HG03558 (cell line): ENCODE data around the gene SMYD3.
A peak's percentile ranks its signal among the peaks of the same experiment; 100 is the strongest.

ENCODE experiments used
- ATAC-seq: cut with Tn5 transposase; IDR thresholded peaks from one replicate; pipeline ENCODE4 v1.9.1; 2021; ENCODE audit warnings: moderate number of reproducible peaks; ENCODE audit not compliant: unreplicated experiment; ENCODE audit errors: extremely low read depth

SMYD3 gene

DNA sequence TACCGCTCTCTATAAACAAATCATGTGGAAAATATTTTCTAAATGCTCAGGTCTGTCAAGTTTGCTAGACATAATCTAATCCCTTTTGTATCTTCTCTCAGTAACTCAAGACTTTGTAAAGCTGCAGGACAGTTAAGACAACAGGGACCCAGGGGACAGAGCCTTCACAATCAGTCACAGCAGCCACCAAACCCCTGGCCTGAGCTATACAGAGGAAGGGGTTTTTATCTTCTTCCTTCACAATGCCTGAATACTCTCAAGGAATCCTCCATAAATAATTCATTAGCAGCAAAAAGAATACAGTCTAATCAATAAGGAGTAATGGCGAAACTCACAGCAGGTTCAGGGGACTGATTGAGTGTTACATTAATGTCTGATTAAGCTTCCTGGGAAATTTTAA, 368.3 kb downstream of the SMYD3 start:
- ATAC-seq: no peak

- no peak for ATAC-seq
Observed at GRCh38 chr1:246136477-246136876, 370.6 kb downstream of the SMYD3 start.

DNA sequence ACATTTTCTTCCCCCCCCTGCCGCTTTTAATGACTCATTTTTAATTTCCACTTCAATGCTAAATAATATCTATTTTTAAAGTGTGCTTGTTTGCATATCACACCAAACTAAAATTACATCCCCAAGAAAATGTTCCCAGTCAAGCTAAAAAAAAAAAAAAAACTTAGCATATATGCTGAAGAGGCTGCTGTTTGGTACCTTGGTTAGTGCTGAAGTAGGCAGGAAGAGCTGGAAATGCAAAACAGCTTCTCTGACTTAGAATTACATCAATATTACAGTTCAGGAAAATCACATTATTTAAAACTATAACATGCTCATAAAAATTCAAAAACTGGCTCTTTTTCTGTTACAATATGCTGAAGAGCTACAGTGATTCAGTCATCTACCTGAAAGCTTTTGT, 372.3 kb downstream of the SMYD3 start:
- ATAC-seq: no peak

DNA sequence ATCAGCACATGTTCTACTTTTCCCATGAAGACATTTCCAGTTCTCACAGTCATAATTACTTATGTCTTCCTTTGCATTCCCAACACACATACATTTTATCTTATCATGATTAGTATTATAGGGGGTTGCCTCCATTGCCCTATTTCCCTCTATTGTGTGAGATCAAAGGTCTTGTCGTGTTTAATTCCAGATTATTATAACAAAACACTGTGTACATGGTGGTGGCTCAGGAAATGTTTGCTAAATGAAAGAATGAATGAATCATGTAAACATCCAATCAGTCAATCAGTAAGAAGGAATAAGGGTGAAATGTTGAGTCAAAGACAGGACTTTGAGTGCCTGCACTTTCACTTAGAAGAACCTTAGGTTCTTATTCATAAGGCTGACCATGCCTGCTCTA, 376.0 kb downstream of the SMYD3 start:
- ATAC-seq: no peak

- ATAC-seq: peak; percentile 43
Observed at GRCh38 chr1:246128494-246129069, 378.5 kb downstream of the SMYD3 start.

- no peak for ATAC-seq
Observed at GRCh38 chr1:246126580-246126979, 380.5 kb downstream of the SMYD3 start.

DNA sequence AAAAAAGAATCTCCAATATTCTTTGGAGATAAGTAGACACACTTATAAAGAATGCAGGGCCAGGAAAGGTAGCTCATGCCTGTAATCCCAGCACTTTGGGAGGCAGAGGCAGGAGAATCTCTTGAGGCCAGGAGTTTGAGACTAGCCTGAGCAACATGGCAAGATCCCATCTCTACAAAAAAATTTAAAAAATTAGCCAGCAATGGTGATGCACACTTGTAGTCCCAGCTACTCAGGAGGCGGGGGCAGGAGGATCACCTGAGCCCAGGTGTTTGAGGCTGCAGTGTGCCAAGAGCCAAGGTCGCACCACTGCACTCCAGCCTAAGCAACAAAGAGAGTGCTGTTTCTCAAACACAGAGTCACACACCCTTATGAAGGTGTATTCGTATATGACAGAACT, 385.0 kb downstream of the SMYD3 start:
- no peak for ATAC-seq

DNA sequence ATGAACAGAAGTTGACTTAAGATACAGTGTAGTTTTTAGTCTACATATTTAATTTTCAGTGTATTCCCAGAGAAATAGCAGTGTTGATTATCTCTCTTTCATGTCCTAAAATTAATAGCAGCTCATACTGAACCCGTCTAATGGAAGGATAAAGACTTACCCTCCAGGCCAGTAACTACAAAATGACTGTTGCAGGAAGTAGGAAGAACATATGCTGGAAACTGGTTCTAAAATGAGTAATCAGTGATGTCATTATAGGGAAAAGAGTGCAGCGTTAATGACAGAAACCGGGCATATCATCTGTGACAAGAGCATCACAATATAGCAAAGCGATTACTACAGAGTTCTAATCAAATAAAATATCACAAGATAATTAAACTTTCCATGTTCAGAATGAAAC, 385.5 kb downstream of the SMYD3 start:
- ATAC-seq: no peak

- ATAC-seq: peak; percentile 74
Observed at GRCh38 chr1:246117066-246117791, 389.9 kb downstream of the SMYD3 start.

GRCh38 chr1:246114369-246114768, 392.7 kb downstream of the SMYD3 start:
- ATAC-seq: no peak

- ATAC-seq: no peak
Observed at GRCh38 chr1:246113555-246114095, 393.5 kb downstream of the SMYD3 start.

DNA sequence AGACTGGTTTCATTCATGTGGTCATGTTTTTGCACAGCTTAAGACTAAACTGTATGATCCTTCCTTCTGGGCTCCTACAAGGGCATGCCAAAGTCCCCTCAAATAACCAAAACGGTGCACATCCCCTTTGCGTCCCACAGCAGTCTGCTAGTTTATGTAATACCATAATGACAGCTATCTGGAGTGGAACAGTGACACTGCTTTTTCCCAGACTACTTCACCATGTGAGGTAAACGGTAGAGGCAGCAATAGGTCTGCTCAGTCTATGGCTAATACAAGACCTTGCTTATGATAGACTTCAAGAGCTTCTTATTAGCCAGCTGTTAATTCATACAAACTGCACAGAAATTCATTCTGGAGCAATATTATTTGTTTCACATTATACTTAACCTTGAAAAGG, 395.5 kb downstream of the SMYD3 start:
- ATAC-seq: no peak

GRCh38 chr1:246110343-246111219, 396.5 kb downstream of the SMYD3 start:
- no peak for ATAC-seq

DNA sequence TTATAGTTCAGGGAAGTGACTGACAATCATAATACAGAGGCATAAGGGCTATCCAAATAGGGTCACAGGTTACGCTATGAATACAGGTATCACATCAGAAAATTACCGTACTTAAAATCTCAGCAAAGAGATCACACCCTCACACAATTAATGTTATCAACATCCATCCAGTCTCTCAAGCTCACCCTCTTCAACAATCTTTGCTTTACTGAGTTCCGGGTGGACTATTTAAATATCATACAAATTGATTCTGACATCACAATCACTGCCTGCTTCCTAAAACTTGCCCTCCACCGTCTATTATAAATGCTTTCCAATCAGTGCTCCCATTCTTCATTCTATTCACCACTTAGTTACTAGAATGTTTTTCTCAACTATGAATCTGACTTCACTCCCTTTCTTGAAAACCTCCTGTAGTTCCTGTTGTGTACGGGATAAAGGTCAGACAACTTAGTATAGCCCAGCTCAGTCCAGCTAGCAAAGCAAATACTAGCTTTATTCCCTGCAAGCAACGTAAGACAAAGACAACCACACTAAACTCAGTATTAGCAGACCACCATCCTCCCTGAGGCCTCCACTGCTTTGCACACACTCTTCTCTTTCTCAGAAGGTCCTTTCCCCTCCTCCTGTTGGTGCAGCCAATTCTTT, 398.7 kb downstream of the SMYD3 start:
- ATAC-seq: no peak

GRCh38 chr1:246107516-246108277, 399.4 kb downstream of the SMYD3 start:
- ATAC-seq: no peak

GRCh38 chr1:246106342-246106763, 400.7 kb downstream of the SMYD3 start:
- ATAC-seq: no peak

- no peak for ATAC-seq
Observed at GRCh38 chr1:246104927-246105326, 402.2 kb downstream of the SMYD3 start.

DNA sequence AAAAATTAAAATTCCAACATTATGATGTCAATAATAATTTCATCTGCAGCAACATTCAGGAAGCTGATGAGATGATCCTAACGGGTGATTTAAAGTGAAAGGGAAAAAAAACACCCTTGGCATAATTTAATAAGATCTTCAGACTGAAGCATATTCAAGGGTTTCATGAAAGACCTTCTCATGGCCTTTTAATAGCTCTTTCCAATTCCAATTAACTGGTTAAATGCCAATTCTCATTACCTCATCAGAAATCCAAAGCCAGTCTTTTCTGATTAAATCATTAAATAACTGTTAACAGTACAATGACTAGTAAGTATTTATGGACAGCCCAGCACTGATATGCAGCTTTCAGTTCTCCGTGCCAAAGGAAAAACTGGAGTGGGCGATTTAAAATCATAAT, 407.5 kb downstream of the SMYD3 start:
- no peak for ATAC-seq

DNA sequence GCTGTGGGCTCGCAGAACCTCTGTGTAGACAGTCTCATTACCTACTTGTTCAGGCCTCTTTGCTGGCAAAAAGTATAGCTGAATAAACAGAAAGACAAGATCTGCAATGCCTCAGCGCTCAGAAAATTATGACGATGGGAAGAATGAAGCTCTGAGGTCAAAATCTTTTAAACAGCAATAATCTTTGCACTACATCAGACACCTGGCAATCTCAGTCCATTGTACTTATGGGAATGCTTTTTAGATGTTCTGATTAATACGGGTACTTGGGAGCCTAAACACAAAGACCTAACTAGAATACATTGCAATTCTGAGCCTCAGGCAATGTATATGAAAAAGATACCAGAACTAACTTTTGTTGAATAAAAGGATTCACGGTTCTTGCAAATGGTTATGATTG, 410.7 kb downstream of the SMYD3 start:
- no peak for ATAC-seq

GRCh38 chr1:246095443-246095842, 411.6 kb downstream of the SMYD3 start:
- ATAC-seq: no peak
